Astrocyte (in vitro differentiated cells and primary cell): ENCODE data around the gene AIFM1. TPM values are rescaled to one million over a fixed set of nuclear protein-coding genes. Genes with fewer than 3 reads are reported as not detected.

Experiments
- DNase-seq: peaks from one replicate; pipeline ENCODE4 v3.0.0-alpha.2; 2010; ENCODE audit warnings: low read depth
- FAIRE-seq: peaks from 2 replicates; lab custom pipeline; 2011; peaks lifted over from hg19 to GRCh38; lab: Jason Lieb, UNC
- H2AFZ ChIP-seq: 2 replicates; pipeline ENCODE4 v1.6.0; 2012; ENCODE audit warnings: low read depth, low read length, inconsistent platforms
- H3K27ac ChIP-seq: 2 replicates; pipeline ENCODE4 v1.5.1; 2011; ENCODE audit warnings: low read depth, low read length, inconsistent platforms
- H3K27me3 ChIP-seq: 2 replicates; pipeline ENCODE4 v1.6.0; 2011; ENCODE audit warnings: low read length, inconsistent platforms; ENCODE audit not compliant: insufficient read depth
- H3K36me3 ChIP-seq: 2 replicates; pipeline ENCODE4 v1.5.1; 2011; ENCODE audit warnings: low read length, inconsistent platforms; ENCODE audit not compliant: insufficient read depth
- H3K4me1 ChIP-seq: 2 replicates; pipeline ENCODE4 v1.5.1; 2011; ENCODE audit warnings: low read length, inconsistent platforms; ENCODE audit not compliant: insufficient read depth
- H3K4me2 ChIP-seq: 2 replicates; pipeline ENCODE4 v1.6.0; 2012; ENCODE audit warnings: low read length, inconsistent platforms
- H3K4me3 ChIP-seq: 2 replicates; pipeline ENCODE4 v1.5.1; 2011; ENCODE audit warnings: low read depth, mild to moderate bottlenecking, low read length, inconsistent platforms; ENCODE audit not compliant: insufficient read depth
- H3K79me2 ChIP-seq: 2 replicates; pipeline ENCODE4 v1.6.0; 2012; ENCODE audit warnings: mild to moderate bottlenecking, low read length, inconsistent platforms; ENCODE audit not compliant: insufficient read depth
- H3K9ac ChIP-seq: 2 replicates; pipeline ENCODE4 v1.6.0; 2012; ENCODE audit warnings: mild to moderate bottlenecking, low read length, inconsistent platforms
- H3K9me3 ChIP-seq: 2 replicates; pipeline ENCODE4 v1.5.1; 2012; ENCODE audit warnings: low read depth, mild to moderate bottlenecking, low read length, inconsistent platforms; ENCODE audit not compliant: insufficient read depth
- H4K20me1 ChIP-seq: 2 replicates; pipeline ENCODE4 v1.6.0; 2012; ENCODE audit warnings: low read length, inconsistent platforms; ENCODE audit not compliant: insufficient read depth
- H3K27ac Mint-ChIP-seq: one replicate; pipeline ENCODE4 v1.8.0; 2021; ENCODE audit warnings: mild to moderate bottlenecking, mixed read lengths; ENCODE audit not compliant: unreplicated experiment
- H3K27me3 Mint-ChIP-seq: one replicate; pipeline ENCODE4 v1.8.0; 2021; ENCODE audit warnings: low read depth, mixed read lengths; ENCODE audit not compliant: unreplicated experiment
- H3K36me3 Mint-ChIP-seq: one replicate; pipeline ENCODE4 v1.8.0; 2021; ENCODE audit warnings: low read depth, mixed read lengths; ENCODE audit not compliant: unreplicated experiment
- H3K4me1 Mint-ChIP-seq: one replicate; pipeline ENCODE4 v1.8.0; 2021; ENCODE audit warnings: low read depth, mixed read lengths; ENCODE audit not compliant: unreplicated experiment
- H3K4me3 Mint-ChIP-seq: one replicate; pipeline ENCODE4 v1.8.0; 2021; ENCODE audit warnings: mild to moderate bottlenecking, moderate library complexity, mixed read lengths; ENCODE audit not compliant: unreplicated experiment
- H3K9me3 Mint-ChIP-seq: one replicate; pipeline ENCODE4 v1.8.0; 2021; ENCODE audit warnings: mild to moderate bottlenecking, mixed read lengths; ENCODE audit not compliant: unreplicated experiment
- CTCF ChIP-seq: IDR thresholded peaks from 2 replicates; pipeline ENCODE4 v1.5.1; 2011; ENCODE audit warnings: low read depth, mild to moderate bottlenecking, inconsistent platforms, low read length, moderate library complexity; ENCODE audit not compliant: insufficient read depth
- EZH2 ChIP-seq: IDR thresholded peaks from 2 replicates; pipeline ENCODE4 v1.6.1; 2012; ENCODE audit warnings: mild to moderate bottlenecking, low read length, inconsistent platforms; ENCODE audit not compliant: insufficient read depth
- total RNA-seq: library from RNA; stranded (reverse); gene quantifications from 2 replicates; pipeline ENCODE4 v1.2.1, GENCODE V29; 2021

AIFM1 gene
- total RNA-seq, 1 donor from 2014 or later, result 38.1 TPM

- Histone ChIP-seq H3K79me2 (no peaks in the 10 kb centered on the region), H3K27me3 (no peaks in the 10 kb centered on the region), H4K20me1 (no peaks in the 10 kb centered on the region), H3K27ac (no peak overlapping the region), H3K4me1 (peaks cover 26% of the 10 kb centered on the region), H3K36me3 (no peaks in the 10 kb centered on the region), H2AFZ (peak overlapping the region; percentile 18), H3K9me3 (no peaks in the 10 kb centered on the region), H3K9ac (peak overlapping the region; percentile 67), H3K4me2 (peak overlapping the region; percentile 82), H3K4me3 (no peak overlapping the region)
- no peaks in the 10 kb centered on the region for H3K27me3 Mint-ChIP-seq
- DNase-seq (no peak), FAIRE-seq (no peak)
- no peak overlapping the region for H3K27ac Mint-ChIP-seq
- TF ChIP-seq CTCF, result no peak
- no peak for TF ChIP-seq EZH2
- H3K4me1 Mint-ChIP-seq, result peaks cover 13% of the 10 kb centered on the region
- no peak overlapping the region for H3K4me3 Mint-ChIP-seq
- no peaks in the 10 kb centered on the region for H3K9me3 Mint-ChIP-seq
- peaks cover 2% of the 10 kb centered on the region for H3K36me3 Mint-ChIP-seq
These were observed 44.2 kb downstream of the AIFM1 start for GRCh38 chrX:130121505-130121800.

- peaks cover 2% of the 10 kb centered on the region for H3K36me3 Mint-ChIP-seq
- TF ChIP-seq EZH2 (no peak), CTCF (no peak)
- Histone ChIP-seq H2AFZ (peak overlapping the region; percentile 41), H4K20me1 (no peaks in the 10 kb centered on the region), H3K4me3 (peak overlapping the region; percentile 33), H3K27ac (peak overlapping the region; percentile 38), H3K9me3 (no peaks in the 10 kb centered on the region), H3K27me3 (no peaks in the 10 kb centered on the region), H3K9ac (peak overlapping the region; percentile 67), H3K79me2 (no peaks in the 10 kb centered on the region), H3K4me2 (peak overlapping the region; percentile 82), H3K36me3 (no peaks in the 10 kb centered on the region), H3K4me1 (peaks cover 26% of the 10 kb centered on the region)
- H3K27me3 Mint-ChIP-seq, result no peaks in the 10 kb centered on the region
- DNase-seq (peak; percentile 62), FAIRE-seq (no peak)
- H3K9me3 Mint-ChIP-seq, result no peaks in the 10 kb centered on the region
- peak overlapping the region; percentile 8 for H3K4me3 Mint-ChIP-seq
- H3K27ac Mint-ChIP-seq, result peak overlapping the region; percentile 75
- H3K4me1 Mint-ChIP-seq, result peaks cover 13% of the 10 kb centered on the region
These were observed 44.7 kb downstream of the AIFM1 start for GRCh38 chrX:130120746-130121504.

- Histone ChIP-seq H3K9ac (peak overlapping the region; percentile 67), H3K4me3 (peak overlapping the region; percentile 33), H3K36me3 (no peaks in the 10 kb centered on the region), H3K27ac (no peak overlapping the region), H4K20me1 (no peaks in the 10 kb centered on the region), H3K4me1 (peaks cover 26% of the 10 kb centered on the region), H3K79me2 (no peaks in the 10 kb centered on the region), H3K4me2 (peak overlapping the region; percentile 82), H2AFZ (peak overlapping the region; percentile 41), H3K9me3 (no peaks in the 10 kb centered on the region), H3K27me3 (no peaks in the 10 kb centered on the region)
- TF ChIP-seq EZH2 (no peak), CTCF (no peak)
- H3K27ac Mint-ChIP-seq, result peak overlapping the region; percentile 90
- DNase-seq (no peak), FAIRE-seq (no peak)
- H3K27me3 Mint-ChIP-seq, result no peaks in the 10 kb centered on the region
- H3K4me3 Mint-ChIP-seq, result peak overlapping the region; percentile 70
- no peaks in the 10 kb centered on the region for H3K9me3 Mint-ChIP-seq
- peaks cover 2% of the 10 kb centered on the region for H3K36me3 Mint-ChIP-seq
- H3K4me1 Mint-ChIP-seq, result peaks cover 13% of the 10 kb centered on the region
These were observed 45.3 kb downstream of the AIFM1 start for GRCh38 chrX:130120321-130120731.
